AG09319 (cell line): Measurements from ENCODE around the gene CCDC187.

Experiments
- DNase-seq: peaks from one replicate; pipeline ENCODE4 v3.0.0-alpha.2; 2010; ENCODE audit warnings: low read depth; ENCODE audit errors: extremely low read depth
- TF ChIP-seq, protein P1 (sequence below): IDR thresholded peaks from 2 replicates; pipeline ENCODE4 v1.5.1; 2011; ENCODE audit warnings: low read depth, mild to moderate bottlenecking, inconsistent platforms, low read length, moderate library complexity

The CCDC187 gene

DNA sequence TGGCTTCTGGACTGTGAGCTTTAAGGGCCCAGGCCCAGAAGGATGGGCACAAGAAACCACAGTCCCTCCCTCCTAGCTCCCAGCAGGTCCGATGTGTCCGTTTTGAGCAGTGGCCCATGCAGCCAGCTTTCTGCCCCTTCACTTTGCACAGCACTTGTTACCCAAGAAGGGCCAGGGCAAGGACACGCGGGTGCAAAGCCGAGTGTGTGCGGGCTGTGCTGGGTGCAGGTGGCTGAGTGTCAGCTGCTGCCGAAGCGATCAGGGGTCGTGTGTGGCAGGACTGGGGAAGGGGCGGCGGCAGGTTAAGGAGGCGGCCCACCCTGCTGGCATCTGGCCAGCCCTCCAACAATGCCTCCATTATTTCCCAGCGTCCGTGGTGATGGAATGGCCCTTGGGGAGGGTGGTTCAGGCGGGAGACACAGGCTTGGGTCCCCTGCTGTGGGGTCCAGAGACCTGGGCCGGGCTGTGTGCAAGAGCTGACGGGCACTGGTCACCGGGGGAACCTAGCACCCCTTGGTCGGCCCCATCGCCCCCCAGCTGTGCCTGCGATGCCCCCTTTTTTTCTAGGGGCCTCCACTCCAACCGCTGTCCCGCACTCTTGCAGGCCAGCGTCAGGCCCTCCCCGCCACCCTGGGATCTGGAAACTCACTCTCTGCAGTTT lies 99.6 kb downstream of the CCDC187 start:
- no peak for DNase-seq
- TF ChIP-seq, protein P1, sequence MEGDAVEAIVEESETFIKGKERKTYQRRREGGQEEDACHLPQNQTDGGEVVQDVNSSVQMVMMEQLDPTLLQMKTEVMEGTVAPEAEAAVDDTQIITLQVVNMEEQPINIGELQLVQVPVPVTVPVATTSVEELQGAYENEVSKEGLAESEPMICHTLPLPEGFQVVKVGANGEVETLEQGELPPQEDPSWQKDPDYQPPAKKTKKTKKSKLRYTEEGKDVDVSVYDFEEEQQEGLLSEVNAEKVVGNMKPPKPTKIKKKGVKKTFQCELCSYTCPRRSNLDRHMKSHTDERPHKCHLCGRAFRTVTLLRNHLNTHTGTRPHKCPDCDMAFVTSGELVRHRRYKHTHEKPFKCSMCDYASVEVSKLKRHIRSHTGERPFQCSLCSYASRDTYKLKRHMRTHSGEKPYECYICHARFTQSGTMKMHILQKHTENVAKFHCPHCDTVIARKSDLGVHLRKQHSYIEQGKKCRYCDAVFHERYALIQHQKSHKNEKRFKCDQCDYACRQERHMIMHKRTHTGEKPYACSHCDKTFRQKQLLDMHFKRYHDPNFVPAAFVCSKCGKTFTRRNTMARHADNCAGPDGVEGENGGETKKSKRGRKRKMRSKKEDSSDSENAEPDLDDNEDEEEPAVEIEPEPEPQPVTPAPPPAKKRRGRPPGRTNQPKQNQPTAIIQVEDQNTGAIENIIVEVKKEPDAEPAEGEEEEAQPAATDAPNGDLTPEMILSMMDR, result no peak

DNA sequence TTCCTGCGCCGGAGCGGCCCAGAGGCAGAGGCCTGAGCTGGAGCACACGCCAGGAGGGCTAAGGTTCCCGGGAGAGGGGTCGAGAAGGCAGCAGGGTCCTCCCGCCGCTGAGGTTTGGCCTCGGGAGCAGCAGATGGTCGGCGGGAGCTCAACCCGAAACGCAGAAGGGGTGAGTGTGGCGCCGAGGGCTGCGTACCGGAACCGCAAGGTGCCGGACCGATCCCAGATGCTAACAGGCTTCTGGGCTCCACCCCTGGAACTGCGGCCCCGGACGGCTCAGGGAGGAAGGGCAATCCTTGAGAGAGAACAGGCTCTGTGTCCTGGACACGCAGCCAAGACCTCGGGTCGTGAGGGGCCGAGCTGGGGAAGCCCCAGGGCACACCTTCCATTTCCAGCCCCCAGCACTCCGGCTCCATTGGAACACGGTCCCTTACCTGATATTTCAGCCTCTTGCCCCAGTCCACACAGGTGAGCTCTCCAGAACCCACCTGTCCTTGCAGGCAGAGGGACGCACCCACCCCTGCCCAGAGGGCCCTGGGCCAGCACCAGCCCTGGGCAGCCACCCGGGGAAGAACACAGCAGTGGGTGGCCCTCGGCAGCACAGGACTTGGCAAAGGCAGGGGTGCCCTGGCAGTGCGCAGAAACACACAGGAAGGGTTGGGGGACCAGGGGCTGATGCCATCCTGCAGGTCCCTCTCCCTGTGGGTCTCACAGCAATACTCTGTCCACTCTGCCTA lies 100.3 kb downstream of the CCDC187 start:
- no peak for DNase-seq
- TF ChIP-seq, protein P1, result no peak

DNA sequence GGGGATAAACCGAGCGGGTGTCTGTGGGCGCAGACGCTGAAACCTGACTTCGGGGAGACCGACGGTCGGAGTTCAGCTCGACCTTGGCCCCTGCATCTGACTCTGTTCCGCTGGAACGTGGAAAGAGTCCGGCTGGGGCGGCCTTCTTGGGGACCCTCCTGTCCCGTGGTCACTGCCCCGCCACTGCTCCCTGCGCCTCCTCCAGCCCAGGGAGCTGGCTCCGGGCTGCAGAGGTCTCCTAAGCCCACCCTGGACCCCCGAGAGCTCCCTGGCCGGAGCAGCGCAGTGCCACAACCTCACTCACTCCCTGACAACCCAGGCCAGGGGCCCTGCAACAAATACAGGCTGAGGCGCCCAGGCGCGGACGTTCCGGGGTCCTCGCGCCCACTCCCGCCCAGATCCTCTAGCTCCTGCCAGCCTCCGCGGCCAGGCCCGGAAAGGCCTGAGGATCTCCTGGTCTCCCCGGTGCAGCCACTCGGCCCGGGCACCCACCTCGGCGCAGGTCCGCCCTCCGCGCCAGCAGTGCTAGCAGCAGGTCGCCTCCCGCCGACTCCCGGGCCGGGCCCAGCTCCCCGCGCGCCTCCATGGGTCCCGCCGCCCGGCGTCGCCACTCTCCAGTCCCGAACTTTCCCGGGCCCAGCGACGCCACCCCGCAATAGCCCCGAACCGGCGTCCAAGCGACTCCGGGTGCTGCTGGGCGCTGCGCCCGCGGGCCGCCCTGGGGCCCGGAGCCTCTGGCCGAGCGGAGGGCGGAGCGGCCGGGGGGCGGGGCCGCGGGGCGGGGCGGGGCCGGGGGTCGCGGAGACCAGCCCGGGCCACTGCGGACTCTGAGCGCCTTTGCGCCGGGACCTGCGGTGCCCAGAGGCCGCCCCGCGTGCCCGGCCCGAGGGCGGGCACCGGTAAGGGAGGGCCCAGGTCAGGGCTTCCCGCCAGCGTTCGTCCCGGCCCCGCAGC lies 101.2 kb downstream of the CCDC187 start:
- DNase-seq, result no peak
- TF ChIP-seq, protein P1, result no peak

GRCh38 chr9:136201609-136202453 lies 102.1 kb downstream of the CCDC187 start:
- TF ChIP-seq, protein P1, result no peak

DNA sequence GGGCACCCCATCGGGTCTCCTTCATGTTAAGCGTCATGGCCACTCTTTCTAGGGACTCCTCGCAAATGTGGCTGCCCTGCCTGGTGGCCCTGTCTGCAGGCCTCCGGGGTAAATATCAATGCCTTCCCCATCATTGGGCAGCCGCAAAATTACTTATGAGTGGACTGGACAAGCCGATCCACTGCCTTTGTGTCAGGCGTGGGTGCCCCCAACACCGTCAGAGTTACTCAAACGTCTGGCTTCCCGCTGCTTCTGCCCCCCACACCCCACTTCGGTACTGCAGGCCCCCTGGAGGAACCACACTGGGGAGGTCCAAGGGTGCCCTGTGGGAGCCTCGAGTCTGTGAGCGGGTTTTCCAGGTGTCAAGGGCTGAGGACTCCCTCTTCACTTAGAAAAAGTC lies 102.7 kb downstream of the CCDC187 start:
- TF ChIP-seq, protein P1, result no peak
- no peak for DNase-seq

More at GRCh38 chr9:136201609-136202453, 102.1 kb downstream of the CCDC187 start:
- DNase-seq, result no peak

GRCh38 chr9:136200424-136200823 lies 103.5 kb downstream of the CCDC187 start:
- no peak for DNase-seq
- TF ChIP-seq, protein P1, result no peak
